ENCODE measurements around the gene MACROD2. TPM values are rescaled to one million over a fixed set of nuclear protein-coding genes. Genes with fewer than 3 reads are reported as not detected.

The MACROD2 gene
- total and polyA plus RNA-seq, 4 donors, result 0.66 to 10.5 (median 3.3) TPM

- WGBS, result 84% methylated on average over 4 of the region's 4 CpGs
- no peak for DNase-seq (ENCODE audit: low spot score)
- H3K4me1 ChIP-seq (ENCODE audit: control insufficient read depth in 4 of 4, insufficient read depth in 4 of 4, low read length in 3 of 4), result no peaks in the 10 kb centered on the region
- H3K27me3 ChIP-seq (ENCODE audit: control insufficient read depth in 4 of 4, insufficient read depth in 4 of 4, low read length in 3 of 4), result no peaks in the 10 kb centered on the region
- no peak overlapping the region for H3K4me3 ChIP-seq (ENCODE audit: low read depth in 1 of 3, low read length in 3 of 3)
- H3K36me3 ChIP-seq (ENCODE audit: control insufficient read depth in 4 of 4, insufficient read depth in 3 of 4, low read depth in 1 of 4, low read length in 3 of 4), result no peaks in the 10 kb centered on the region
- no peak overlapping the region for H3K9ac ChIP-seq (ENCODE audit: low read depth in 1 of 2, low read length in 2 of 2)
- H3K9me3 ChIP-seq (ENCODE audit: control insufficient read depth in 4 of 4, low read length in 3 of 4), result no peaks in the 10 kb centered on the region
- no peak overlapping the region for H3K27ac ChIP-seq (ENCODE audit: low read depth in 1 of 2, low read length in 2 of 2)
- TF ChIP-seq FOXA1 (IDR thresholded peaks at IDR 0.05) (no peak), NR2F2 (IDR thresholded peaks at IDR 0.05) (no peak)
Measured at GRCh38 chr20:14432085-14432484, 436.8 kb downstream of the MACROD2 start.

GRCh38 chr20:14432597-14432996 lies 437.3 kb downstream of the MACROD2 start:
- H3K9ac ChIP-seq (ENCODE audit: low read depth in 1 of 2, low read length in 2 of 2), result no peak overlapping the region
- H3K27ac ChIP-seq (ENCODE audit: low read depth in 1 of 2, low read length in 2 of 2), result no peak overlapping the region
- no peaks in the 10 kb centered on the region for H3K27me3 ChIP-seq (ENCODE audit: control insufficient read depth in 4 of 4, insufficient read depth in 4 of 4, low read length in 3 of 4)
- TF ChIP-seq RAD21 (IDR thresholded peaks at IDR 0.05) (peak; percentile 49 to 53), RXRA (IDR thresholded peaks at IDR 0.05) (no peak)
- no peaks in the 10 kb centered on the region for H3K4me1 ChIP-seq (ENCODE audit: control insufficient read depth in 4 of 4, insufficient read depth in 4 of 4, low read length in 3 of 4)
- H3K4me3 ChIP-seq (ENCODE audit: low read depth in 1 of 3, low read length in 3 of 3), result no peak overlapping the region
- no peaks in the 10 kb centered on the region for H3K9me3 ChIP-seq (ENCODE audit: control insufficient read depth in 4 of 4, low read length in 3 of 4)
- no peak for DNase-seq (ENCODE audit: low spot score)
- H3K36me3 ChIP-seq (ENCODE audit: control insufficient read depth in 4 of 4, insufficient read depth in 3 of 4, low read depth in 1 of 4, low read length in 3 of 4), result no peaks in the 10 kb centered on the region

DNA sequence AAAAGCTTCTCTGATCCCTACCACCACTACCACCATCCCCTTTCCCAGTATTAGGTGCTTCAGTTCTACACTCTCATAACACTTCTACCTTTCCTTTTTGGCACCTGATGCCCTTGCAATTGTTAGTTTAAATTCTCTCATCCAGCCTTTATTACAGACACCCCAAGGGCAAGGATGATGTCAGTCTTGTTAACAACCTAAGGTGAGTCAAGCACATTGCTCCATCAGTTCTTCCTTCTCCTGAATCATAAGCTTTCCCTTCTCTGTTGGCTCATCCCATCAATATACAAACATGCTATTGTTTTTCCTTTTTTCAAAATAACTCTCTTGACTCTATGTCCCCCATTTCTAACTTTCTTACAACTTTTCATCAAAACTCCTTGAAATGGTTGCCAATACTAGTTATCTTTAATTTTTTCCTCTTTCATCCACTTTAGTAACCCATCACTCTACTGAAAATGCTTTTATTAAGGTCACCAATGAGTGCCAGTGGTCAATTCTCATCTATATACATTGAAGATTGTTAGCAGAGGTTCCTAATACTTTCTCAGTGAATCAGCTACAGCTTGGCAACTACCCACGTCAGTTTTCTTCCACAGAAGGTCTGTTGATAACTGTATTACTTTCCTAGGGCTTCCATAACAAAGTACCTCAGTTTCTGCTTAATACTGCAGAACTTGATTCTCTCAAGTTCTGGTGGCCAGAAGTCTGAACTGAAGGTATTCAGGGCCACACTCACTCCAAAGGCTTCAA lies 439.2 kb downstream of the MACROD2 start:
- Histone ChIP-seq H3K4me1 (ENCODE audit: control insufficient read depth in 4 of 4, insufficient read depth in 4 of 4, low read length in 3 of 4) (no peaks in the 10 kb centered on the region), H3K9ac (ENCODE audit: low read depth in 1 of 2, low read length in 2 of 2) (no peak overlapping the region), H3K9me3 (ENCODE audit: control insufficient read depth in 4 of 4, low read length in 3 of 4) (no peaks in the 10 kb centered on the region), H3K27ac (ENCODE audit: low read depth in 1 of 2, low read length in 2 of 2) (no peak overlapping the region), H3K36me3 (ENCODE audit: control insufficient read depth in 4 of 4, insufficient read depth in 3 of 4, low read depth in 1 of 4, low read length in 3 of 4) (no peaks in the 10 kb centered on the region), H3K4me3 (ENCODE audit: low read depth in 1 of 3, low read length in 3 of 3) (no peak overlapping the region), H3K27me3 (ENCODE audit: control insufficient read depth in 4 of 4, insufficient read depth in 4 of 4, low read length in 3 of 4) (no peaks in the 10 kb centered on the region)
- no peak for DNase-seq (ENCODE audit: low spot score)
- TF ChIP-seq HNF4G (IDR thresholded peaks at IDR 0.05) (no peak), GABPA (IDR thresholded peaks at IDR 0.05 in 1 of 2, conservative IDR thresholded peaks at IDR 0.05 in 1 of 2) (no peak), TAF1 (conservative IDR thresholded peaks at IDR 0.05) (no peak), HNF4A (conservative IDR thresholded peaks at IDR 0.05) (no peak)
- TF ChIP-seq, protein P1, sequence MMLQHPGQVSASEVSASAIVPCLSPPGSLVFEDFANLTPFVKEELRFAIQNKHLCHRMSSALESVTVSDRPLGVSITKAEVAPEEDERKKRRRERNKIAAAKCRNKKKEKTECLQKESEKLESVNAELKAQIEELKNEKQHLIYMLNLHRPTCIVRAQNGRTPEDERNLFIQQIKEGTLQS (IDR thresholded peaks at IDR 0.05), result no peak
- 71% methylated on average over 1 of the region's 1 CpG for WGBS

DNA sequence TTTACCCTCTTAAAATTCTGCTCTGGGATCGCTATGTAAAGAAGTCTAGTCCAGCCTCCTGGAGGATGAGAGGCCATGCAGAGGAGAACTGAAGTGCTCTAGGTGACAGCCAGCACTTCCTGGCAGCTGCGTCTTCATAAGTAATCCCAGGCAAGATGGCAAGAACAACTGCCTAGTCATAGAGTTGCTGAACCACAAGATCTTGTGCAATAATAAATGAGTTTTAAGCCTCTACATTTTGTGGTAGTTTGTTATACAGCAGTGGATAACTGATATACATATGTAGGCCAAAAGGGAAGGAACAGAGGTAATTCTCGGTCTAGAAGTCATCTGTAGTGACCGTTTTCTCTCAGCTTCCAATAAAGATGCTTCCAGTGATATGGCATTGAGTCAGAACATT lies 445.9 kb downstream of the MACROD2 start:
- Histone ChIP-seq H3K27ac (ENCODE audit: low read depth in 1 of 2, low read length in 2 of 2) (no peak overlapping the region), H3K36me3 (ENCODE audit: control insufficient read depth in 4 of 4, insufficient read depth in 3 of 4, low read depth in 1 of 4, low read length in 3 of 4) (no peaks in the 10 kb centered on the region), H3K4me3 (ENCODE audit: low read depth in 1 of 3, low read length in 3 of 3) (no peak overlapping the region), H3K9me3 (ENCODE audit: control insufficient read depth in 4 of 4, low read length in 3 of 4) (no peaks in the 10 kb centered on the region), H3K27me3 (ENCODE audit: control insufficient read depth in 4 of 4, insufficient read depth in 4 of 4, low read length in 3 of 4) (no peaks in the 10 kb centered on the region), H3K9ac (ENCODE audit: low read depth in 1 of 2, low read length in 2 of 2) (no peak overlapping the region), H3K4me1 (ENCODE audit: control insufficient read depth in 4 of 4, insufficient read depth in 4 of 4, low read length in 3 of 4) (no peaks in the 10 kb centered on the region)
- WGBS, result 71% methylated on average over 4 of the region's 4 CpGs
- no peak for DNase-seq (ENCODE audit: low spot score)
- TF ChIP-seq, protein P2, sequence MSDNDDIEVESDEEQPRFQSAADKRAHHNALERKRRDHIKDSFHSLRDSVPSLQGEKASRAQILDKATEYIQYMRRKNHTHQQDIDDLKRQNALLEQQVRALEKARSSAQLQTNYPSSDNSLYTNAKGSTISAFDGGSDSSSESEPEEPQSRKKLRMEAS (IDR thresholded peaks at IDR 0.05), result no peak
- no peak for TF ChIP-seq GABPA (IDR thresholded peaks at IDR 0.05 in 1 of 2, conservative IDR thresholded peaks at IDR 0.05 in 1 of 2)
- TF ChIP-seq, protein P1 (IDR thresholded peaks at IDR 0.05), result no peak
- no peak for TF ChIP-seq FOXA2 (IDR thresholded peaks at IDR 0.05)
- no peak for TF ChIP-seq RXRA (IDR thresholded peaks at IDR 0.05)
- no peak for TF ChIP-seq ZBTB33 (IDR thresholded peaks at IDR 0.05)
- TF ChIP-seq, protein P3, sequence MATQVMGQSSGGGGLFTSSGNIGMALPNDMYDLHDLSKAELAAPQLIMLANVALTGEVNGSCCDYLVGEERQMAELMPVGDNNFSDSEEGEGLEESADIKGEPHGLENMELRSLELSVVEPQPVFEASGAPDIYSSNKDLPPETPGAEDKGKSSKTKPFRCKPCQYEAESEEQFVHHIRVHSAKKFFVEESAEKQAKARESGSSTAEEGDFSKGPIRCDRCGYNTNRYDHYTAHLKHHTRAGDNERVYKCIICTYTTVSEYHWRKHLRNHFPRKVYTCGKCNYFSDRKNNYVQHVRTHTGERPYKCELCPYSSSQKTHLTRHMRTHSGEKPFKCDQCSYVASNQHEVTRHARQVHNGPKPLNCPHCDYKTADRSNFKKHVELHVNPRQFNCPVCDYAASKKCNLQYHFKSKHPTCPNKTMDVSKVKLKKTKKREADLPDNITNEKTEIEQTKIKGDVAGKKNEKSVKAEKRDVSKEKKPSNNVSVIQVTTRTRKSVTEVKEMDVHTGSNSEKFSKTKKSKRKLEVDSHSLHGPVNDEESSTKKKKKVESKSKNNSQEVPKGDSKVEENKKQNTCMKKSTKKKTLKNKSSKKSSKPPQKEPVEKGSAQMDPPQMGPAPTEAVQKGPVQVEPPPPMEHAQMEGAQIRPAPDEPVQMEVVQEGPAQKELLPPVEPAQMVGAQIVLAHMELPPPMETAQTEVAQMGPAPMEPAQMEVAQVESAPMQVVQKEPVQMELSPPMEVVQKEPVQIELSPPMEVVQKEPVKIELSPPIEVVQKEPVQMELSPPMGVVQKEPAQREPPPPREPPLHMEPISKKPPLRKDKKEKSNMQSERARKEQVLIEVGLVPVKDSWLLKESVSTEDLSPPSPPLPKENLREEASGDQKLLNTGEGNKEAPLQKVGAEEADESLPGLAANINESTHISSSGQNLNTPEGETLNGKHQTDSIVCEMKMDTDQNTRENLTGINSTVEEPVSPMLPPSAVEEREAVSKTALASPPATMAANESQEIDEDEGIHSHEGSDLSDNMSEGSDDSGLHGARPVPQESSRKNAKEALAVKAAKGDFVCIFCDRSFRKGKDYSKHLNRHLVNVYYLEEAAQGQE (IDR thresholded peaks at IDR 0.05), result no peak
- TF ChIP-seq YY1 (IDR thresholded peaks at IDR 0.05), result no peak
- no peak for TF ChIP-seq CTCF (IDR thresholded peaks at IDR 0.05; ENCODE audit: low read depth, low read length, missing input control)
- no peak for TF ChIP-seq RAD21 (IDR thresholded peaks at IDR 0.05)
- no peak for TF ChIP-seq HNF4A (conservative IDR thresholded peaks at IDR 0.05)

Data from liver (tissue), 9 donors.